D721Med (cell line): Measurements from ENCODE around the gene MRGPRX3.
A peak's percentile ranks its signal among the peaks of the same experiment; 100 is the strongest.

Source experiments
- DNase-seq: peaks from one replicate; pipeline ENCODE4 v3.0.0; 2011; ENCODE audit warnings: low spot score; ENCODE audit not compliant: insufficient read length
- FAIRE-seq: peaks from 2 replicates; lab custom pipeline; 2011; peaks lifted over from hg19 to GRCh38; lab: Jason Lieb, UNC
- TF ChIP-seq, protein P1 (sequence below): IDR thresholded peaks from 2 replicates; pipeline ENCODE4 v1.5.1; 2012; ENCODE audit warnings: mild to moderate bottlenecking, control low read depth; ENCODE audit not compliant: insufficient read depth; ENCODE audit errors: missing control alignments

Gene MRGPRX3

GRCh38 chr11:18137186-18137800 is 4.9 kb downstream of the MRGPRX3 start:
- DNase-seq (no peak), FAIRE-seq (no peak)
- TF ChIP-seq, protein P1, sequence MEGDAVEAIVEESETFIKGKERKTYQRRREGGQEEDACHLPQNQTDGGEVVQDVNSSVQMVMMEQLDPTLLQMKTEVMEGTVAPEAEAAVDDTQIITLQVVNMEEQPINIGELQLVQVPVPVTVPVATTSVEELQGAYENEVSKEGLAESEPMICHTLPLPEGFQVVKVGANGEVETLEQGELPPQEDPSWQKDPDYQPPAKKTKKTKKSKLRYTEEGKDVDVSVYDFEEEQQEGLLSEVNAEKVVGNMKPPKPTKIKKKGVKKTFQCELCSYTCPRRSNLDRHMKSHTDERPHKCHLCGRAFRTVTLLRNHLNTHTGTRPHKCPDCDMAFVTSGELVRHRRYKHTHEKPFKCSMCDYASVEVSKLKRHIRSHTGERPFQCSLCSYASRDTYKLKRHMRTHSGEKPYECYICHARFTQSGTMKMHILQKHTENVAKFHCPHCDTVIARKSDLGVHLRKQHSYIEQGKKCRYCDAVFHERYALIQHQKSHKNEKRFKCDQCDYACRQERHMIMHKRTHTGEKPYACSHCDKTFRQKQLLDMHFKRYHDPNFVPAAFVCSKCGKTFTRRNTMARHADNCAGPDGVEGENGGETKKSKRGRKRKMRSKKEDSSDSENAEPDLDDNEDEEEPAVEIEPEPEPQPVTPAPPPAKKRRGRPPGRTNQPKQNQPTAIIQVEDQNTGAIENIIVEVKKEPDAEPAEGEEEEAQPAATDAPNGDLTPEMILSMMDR = no peak

DNA sequence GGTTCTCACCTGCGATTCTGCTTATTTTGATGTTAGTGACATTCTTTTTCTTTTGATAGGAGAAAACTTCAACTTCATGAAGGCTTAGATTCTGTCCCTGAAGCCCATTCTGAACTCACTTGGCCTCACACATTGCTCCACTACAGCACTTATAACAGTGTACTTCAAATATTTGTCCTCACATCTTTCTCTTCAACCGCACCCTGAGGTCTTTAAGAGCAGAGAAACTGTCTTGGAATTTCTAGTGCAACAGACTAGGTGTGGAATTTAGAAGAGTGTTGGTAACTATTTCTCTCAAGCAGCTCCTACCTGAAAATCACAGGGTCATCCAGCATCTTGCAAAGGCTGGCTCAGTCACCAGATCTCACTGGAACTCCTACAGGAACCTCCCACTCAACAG is 7.8 kb downstream of the MRGPRX3 start:
- FAIRE-seq = no peak
- TF ChIP-seq, protein P1 = no peak
- DNase-seq = no peak

DNA sequence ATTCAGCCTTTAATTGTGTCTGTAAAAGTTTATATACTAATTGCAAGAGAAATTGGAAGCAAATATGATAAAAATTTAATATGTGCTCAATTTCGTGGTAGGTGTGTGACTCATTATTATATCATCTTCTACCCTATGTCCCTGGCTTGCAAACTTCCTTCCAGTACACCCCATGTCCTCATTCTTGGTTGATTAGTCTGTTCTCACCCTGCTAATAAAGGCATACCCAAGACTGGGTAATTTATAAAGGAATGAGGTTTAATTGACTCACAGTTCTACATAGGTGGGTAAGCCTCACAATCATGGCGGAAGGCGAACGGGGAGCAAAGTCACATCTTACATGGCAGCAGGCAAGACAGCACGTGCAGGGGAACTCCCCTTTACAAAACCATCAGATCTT is 11.9 kb downstream of the MRGPRX3 start:
- DNase-seq = no peak
- TF ChIP-seq, protein P1 = no peak
- FAIRE-seq = no peak

DNA sequence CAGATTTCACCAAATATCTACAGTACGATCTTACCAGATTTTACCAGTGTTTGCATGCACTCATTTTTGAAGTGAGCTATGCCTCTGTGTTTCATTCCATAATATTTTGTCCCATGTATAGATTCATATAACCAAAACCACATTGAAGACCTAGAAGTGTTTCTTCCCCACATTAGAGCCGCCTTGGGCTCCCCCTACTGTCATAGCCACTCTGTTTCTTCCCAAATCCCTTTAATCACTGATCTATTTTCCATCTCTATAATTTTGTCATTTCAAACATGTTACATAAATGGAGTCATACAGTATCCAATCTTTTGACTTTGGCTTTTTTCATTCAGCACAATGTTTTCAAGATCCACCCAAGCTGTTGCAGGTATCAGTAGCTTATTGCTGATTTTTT is 12.7 kb downstream of the MRGPRX3 start:
- DNase-seq = no peak
- peak; percentile 44 for FAIRE-seq
- TF ChIP-seq, protein P1 = peak; percentile 54

DNA sequence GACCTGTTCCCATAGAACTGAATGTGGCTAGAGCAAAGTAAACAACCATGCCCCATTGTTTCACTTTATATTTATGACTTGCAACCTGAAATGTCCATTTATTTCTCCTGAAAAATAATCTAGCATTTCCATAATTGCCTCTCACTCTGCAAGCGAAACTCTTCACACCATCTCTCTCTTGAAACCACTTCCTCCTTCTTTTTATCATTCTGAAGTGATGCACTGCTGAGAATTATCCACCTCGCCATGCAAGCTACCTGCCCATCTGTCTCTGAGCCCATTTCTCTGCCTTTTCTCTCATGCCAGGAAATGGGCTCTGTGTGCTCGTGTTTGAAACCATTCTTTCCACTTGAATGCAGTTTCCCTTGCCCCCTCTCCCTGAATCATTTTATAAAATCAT is 13.5 kb downstream of the MRGPRX3 start:
- DNase-seq = no peak
- TF ChIP-seq, protein P1 = no peak
- no peak for FAIRE-seq

DNA sequence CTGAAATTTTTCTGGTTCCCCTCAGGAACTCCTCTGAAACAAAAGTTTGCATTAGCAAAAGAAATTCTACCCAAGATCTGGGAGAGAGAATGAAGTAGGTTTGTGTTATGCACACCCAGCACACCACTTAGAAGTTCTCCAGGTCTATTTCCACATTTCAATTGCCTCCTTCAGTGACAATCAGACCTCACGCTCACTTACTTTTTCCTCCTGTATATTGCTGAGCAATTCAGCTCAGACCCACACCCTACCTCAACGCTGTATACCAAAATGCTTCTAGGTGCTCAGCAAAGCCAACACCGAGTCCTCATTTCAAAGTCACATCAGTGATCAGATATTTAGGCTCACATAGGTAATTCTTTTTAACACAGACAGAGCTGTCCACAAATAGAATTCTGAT is 19.2 kb downstream of the MRGPRX3 start:
- TF ChIP-seq, protein P1 = no peak
- DNase-seq (no peak), FAIRE-seq (no peak)

DNA sequence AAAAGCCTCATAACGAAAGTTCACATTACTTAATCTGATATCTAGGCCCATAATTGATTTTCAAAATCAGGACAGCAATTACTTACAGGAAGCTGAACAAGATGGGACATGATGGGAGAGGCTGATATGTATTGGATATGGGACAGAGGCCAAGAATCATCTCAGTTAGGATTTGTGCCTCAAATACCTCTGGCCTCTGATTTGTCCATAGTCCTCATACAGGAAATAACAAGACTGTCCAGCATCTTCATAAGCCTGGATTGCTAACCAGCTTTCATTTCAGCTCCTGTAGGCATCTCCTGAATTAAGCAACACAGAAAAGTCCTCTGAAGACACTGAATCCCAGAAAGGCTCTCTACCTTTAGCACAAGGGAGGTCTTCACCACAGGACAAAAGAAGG is 36.0 kb downstream of the MRGPRX3 start:
- TF ChIP-seq, protein P1 = no peak
- DNase-seq (no peak), FAIRE-seq (no peak)
